SK-N-SH treated with all-trans-retinoic acid at 6 μM for 48 hours (cell line): ENCODE data around the gene PPFIA4.

Experiments used
- ATAC-seq: fragments of 200-7000 bp; cut with Tn5 transposase; 3 replicates; pipeline ENCODE4 v1.9.1; 2020; ENCODE audit warnings: mild to moderate bottlenecking, moderate library complexity
- ARNTL ChIP-seq: fragments of 450-650 bp; formaldehyde crosslinking; IDR thresholded peaks from 2 replicates; pipeline ENCODE4 v1.5.0; 2020; ENCODE audit warnings: low read depth, mild to moderate bottlenecking, moderate library complexity, borderline replicate concordance
- BACH2 ChIP-seq: fragments of 250-450 bp; sonication (Bioruptor Pico); IDR thresholded peaks from 2 replicates; pipeline ENCODE4 v1.9.0; 2021; ENCODE audit warnings: mild to moderate bottlenecking, borderline replicate concordance
- CSDC2 ChIP-seq: fragments of 250-450 bp; sonication (Bioruptor Pico); IDR thresholded peaks from 2 replicates; pipeline ENCODE4 v1.5.0; 2020; ENCODE audit warnings: mild to moderate bottlenecking, moderate library complexity
- GLIS3 ChIP-seq: fragments of 250-450 bp; sonication (Bioruptor Pico); IDR thresholded peaks from 2 replicates; pipeline ENCODE4 v1.5.0; 2020; ENCODE audit warnings: mild to moderate bottlenecking, moderate library complexity
- ISL1 ChIP-seq: fragments of 250-450 bp; sonication (Bioruptor Pico); IDR thresholded peaks from 2 replicates; pipeline ENCODE4 v2.1.2; 2022; ENCODE audit warnings: mild to moderate bottlenecking, moderate library complexity
- OSR1 ChIP-seq: fragments of 250-450 bp; sonication (Bioruptor Pico); IDR thresholded peaks from 2 replicates; pipeline ENCODE4 v1.8.0; 2022; ENCODE audit warnings: moderate library complexity, mild to moderate bottlenecking, inconsistent platforms
- PATZ1 ChIP-seq: fragments of 250-450 bp; sonication (Bioruptor Pico); IDR thresholded peaks from 2 replicates; pipeline ENCODE4 v1.8.0; 2020; ENCODE audit warnings: mild to moderate bottlenecking, moderate library complexity, borderline replicate concordance
- PPARA ChIP-seq: fragments of 250-450 bp; sonication (Bioruptor Pico); IDR thresholded peaks from 2 replicates; pipeline ENCODE4 v1.5.0; 2020; ENCODE audit warnings: mild to moderate bottlenecking, borderline replicate concordance
- RARB ChIP-seq: fragments of 250-450 bp; sonication (Bioruptor Pico); IDR thresholded peaks from 2 replicates; pipeline ENCODE4 v1.8.0; 2021; ENCODE audit warnings: mild to moderate bottlenecking, moderate library complexity
- SNAI2 ChIP-seq: fragments of 250-450 bp; sonication (Bioruptor Pico); IDR thresholded peaks from 2 replicates; pipeline ENCODE4 v1.5.0; 2020; ENCODE audit warnings: mild to moderate bottlenecking, moderate library complexity
- TCF4 ChIP-seq: fragments of 250-450 bp; sonication (Bioruptor Pico); IDR thresholded peaks from 2 replicates; pipeline ENCODE4 v1.8.0; 2021; ENCODE audit warnings: mild to moderate bottlenecking, moderate library complexity, borderline replicate concordance
- TOX ChIP-seq: fragments of 250-450 bp; sonication (Bioruptor Pico); IDR thresholded peaks from 2 replicates; pipeline ENCODE4 v1.8.0; 2021; ENCODE audit warnings: mild to moderate bottlenecking, moderate library complexity, borderline replicate concordance
- TSHZ2 ChIP-seq: fragments of 250-450 bp; sonication (Bioruptor Pico); IDR thresholded peaks from 2 replicates; pipeline ENCODE4 v1.5.0; 2020; ENCODE audit warnings: mild to moderate bottlenecking, moderate library complexity
- ZC3H10 ChIP-seq: fragments of 250-450 bp; sonication (Bioruptor Pico); IDR thresholded peaks from 2 replicates; pipeline ENCODE4 v1.5.1; 2021; ENCODE audit warnings: mild to moderate bottlenecking, moderate library complexity
- ZFP3 ChIP-seq: fragments of 250-450 bp; sonication (Bioruptor Pico); IDR thresholded peaks from 2 replicates; pipeline ENCODE4 v1.5.0; 2020; ENCODE audit warnings: mild to moderate bottlenecking, moderate library complexity
- ZFP30 ChIP-seq: fragments of 450-650 bp; formaldehyde crosslinking; IDR thresholded peaks from 2 replicates; pipeline ENCODE4 v1.5.0; 2022; ENCODE audit warnings: mild to moderate bottlenecking, moderate library complexity
- ZNF70 ChIP-seq: fragments of 450-650 bp; formaldehyde crosslinking; IDR thresholded peaks from 2 replicates; pipeline ENCODE4 v1.5.0; 2020; ENCODE audit warnings: mild to moderate bottlenecking, moderate library complexity
- ZNF8 ChIP-seq: fragments of 450-650 bp; formaldehyde crosslinking; IDR thresholded peaks from 2 replicates; pipeline ENCODE4 v1.5.0; 2020; ENCODE audit warnings: mild to moderate bottlenecking, moderate library complexity
- TF ChIP-seq, protein P1 (sequence below): fragments of 250-450 bp; sonication (Bioruptor Pico); IDR thresholded peaks from 2 replicates; pipeline ENCODE4 v1.5.1; 2021; ENCODE audit warnings: mild to moderate bottlenecking, moderate library complexity
- TF ChIP-seq, protein P2 (sequence below): fragments of 250-450 bp; sonication (Bioruptor Pico); IDR thresholded peaks from 2 replicates; pipeline ENCODE4 v1.5.1; 2020; ENCODE audit warnings: low read depth, mild to moderate bottlenecking, moderate library complexity

PPFIA4 gene

GRCh38 chr1:203028067-203028783 lies 1.9 kb downstream of the PPFIA4 start:
- TF ChIP-seq PATZ1 (CRISPR knock-in tag) (no peak), TCF4 (CRISPR knock-in tag) (no peak), ZNF70 (no peak), RARB (CRISPR knock-in tag) (no peak), ZFP3 (no peak), PPARA (CRISPR knock-in tag) (no peak), SNAI2 (CRISPR knock-in tag) (no peak), BACH2 (CRISPR knock-in tag) (no peak), TOX (CRISPR knock-in tag) (no peak)
- TF ChIP-seq, protein P1, sequence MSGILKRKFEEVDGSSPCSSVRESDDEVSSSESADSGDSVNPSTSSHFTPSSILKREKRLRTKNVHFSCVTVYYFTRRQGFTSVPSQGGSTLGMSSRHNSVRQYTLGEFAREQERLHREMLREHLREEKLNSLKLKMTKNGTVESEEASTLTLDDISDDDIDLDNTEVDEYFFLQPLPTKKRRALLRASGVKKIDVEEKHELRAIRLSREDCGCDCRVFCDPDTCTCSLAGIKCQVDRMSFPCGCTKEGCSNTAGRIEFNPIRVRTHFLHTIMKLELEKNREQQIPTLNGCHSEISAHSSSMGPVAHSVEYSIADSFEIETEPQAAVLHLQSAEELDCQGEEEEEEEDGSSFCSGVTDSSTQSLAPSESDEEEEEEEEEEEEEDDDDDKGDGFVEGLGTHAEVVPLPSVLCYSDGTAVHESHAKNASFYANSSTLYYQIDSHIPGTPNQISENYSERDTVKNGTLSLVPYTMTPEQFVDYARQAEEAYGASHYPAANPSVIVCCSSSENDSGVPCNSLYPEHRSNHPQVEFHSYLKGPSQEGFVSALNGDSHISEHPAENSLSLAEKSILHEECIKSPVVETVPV (CRISPR knock-in tag), result no peak
- ATAC-seq, result no peak; the same call in 2 of the 3 replicates

DNA sequence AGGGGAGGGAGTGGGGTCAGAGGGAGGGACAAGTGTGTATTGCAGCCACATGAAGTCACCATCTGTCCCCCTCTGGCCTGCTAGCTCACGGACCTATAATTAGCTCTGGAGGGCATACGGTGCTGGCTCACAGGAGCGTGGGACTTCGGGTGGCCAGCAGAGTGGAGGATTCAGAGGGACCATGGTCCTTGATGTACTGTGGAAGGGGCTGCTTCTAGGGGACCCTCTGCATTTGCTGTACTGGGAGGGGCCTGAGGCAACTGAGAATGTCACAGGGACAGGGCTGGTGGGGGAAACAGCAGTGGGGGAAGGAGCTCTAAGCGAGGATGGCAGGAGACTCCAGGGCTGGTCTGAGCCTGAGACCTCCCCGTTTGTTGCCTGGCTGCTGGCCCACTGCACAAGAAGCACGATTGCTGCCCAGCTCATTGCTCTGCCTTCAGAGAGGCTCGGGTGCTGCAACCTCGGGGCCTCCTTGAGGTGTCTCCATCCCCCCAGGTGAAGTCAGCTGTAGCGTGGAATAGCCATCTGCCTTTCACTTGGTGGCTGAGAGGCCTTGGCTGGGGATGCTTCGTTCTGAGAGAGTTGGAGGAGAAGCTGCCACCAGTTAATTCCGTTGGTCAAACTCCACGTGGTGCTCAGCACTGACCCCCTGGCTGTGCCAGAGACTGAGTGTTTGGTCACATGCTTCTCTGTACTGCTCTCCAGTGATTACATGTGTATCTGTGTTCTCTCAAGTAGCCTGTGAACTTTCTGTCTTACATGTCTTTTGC lies 2.7 kb downstream of the PPFIA4 start:
- no peak for ATAC-seq
- TF ChIP-seq ZNF70, result no peak
- TF ChIP-seq TOX (CRISPR knock-in tag), result no peak
- TF ChIP-seq, protein P2, sequence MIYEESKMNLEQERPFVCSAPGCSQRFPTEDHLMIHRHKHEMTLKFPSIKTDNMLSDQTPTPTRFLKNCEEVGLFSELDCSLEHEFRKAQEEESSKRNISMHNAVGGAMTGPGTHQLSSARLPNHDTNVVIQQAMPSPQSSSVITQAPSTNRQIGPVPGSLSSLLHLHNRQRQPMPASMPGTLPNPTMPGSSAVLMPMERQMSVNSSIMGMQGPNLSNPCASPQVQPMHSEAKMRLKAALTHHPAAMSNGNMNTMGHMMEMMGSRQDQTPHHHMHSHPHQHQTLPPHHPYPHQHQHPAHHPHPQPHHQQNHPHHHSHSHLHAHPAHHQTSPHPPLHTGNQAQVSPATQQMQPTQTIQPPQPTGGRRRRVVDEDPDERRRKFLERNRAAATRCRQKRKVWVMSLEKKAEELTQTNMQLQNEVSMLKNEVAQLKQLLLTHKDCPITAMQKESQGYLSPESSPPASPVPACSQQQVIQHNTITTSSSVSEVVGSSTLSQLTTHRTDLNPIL (CRISPR knock-in tag), result no peak
- no peak for TF ChIP-seq RARB (CRISPR knock-in tag)
- TF ChIP-seq ISL1 (CRISPR knock-in tag), result no peak
- no peak for TF ChIP-seq CSDC2 (CRISPR knock-in tag)
- TF ChIP-seq ZFP3, result no peak
- no peak for TF ChIP-seq ARNTL (CRISPR knock-in tag)
- TF ChIP-seq TSHZ2, result no peak
- no peak for TF ChIP-seq ZNF8 (CRISPR knock-in tag)
- no peak for TF ChIP-seq OSR1 (CRISPR knock-in tag)
- TF ChIP-seq GLIS3 (CRISPR knock-in tag), result no peak
- TF ChIP-seq, protein P1 (CRISPR knock-in tag), result no peak
- no peak for TF ChIP-seq ZFP30 (CRISPR knock-in tag)
- TF ChIP-seq TCF4 (CRISPR knock-in tag), result no peak

DNA sequence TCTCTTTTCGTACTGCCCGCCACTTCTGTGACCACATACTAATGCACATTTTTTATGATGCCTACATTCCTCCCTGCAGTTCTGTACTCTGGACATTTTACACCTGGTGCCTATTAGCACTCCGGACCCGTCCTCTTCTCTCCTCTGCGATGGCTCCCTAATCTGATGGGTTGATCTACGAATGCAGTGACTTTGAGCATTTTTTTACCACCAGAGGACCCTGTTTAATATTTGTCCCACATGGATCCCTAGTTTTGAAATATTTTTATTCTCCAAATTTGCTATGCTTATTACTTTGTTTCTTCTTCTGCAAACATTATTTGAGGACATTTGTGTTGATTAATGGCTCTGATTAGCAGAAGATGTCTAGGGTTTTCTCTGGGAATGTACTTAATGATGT lies 5.2 kb downstream of the PPFIA4 start:
- ATAC-seq, result no peak

More for the DNA sequence above, 5.2 kb downstream of the PPFIA4 start:
- TF ChIP-seq ZC3H10, result no peak
- no peak for TF ChIP-seq ISL1 (CRISPR knock-in tag)
- TF ChIP-seq ARNTL (CRISPR knock-in tag), result no peak
- no peak for TF ChIP-seq CSDC2 (CRISPR knock-in tag)
- no peak for TF ChIP-seq RARB (CRISPR knock-in tag)
- TF ChIP-seq BACH2 (CRISPR knock-in tag), result no peak
- no peak for TF ChIP-seq ZNF70
- TF ChIP-seq ZFP3, result no peak
- no peak for TF ChIP-seq ZNF8 (CRISPR knock-in tag)
